ENCODE results near the gene ATP8A2. TPM values are rescaled to one million over a fixed set of nuclear protein-coding genes. Genes with fewer than 3 reads are reported as not detected.

ATP8A2 gene
- total and polyA plus RNA-seq, 2 of the 8 experiments (the other 6 are each of a cell fraction or from before 2014, with no cell fraction given) = 2.4 to 8.3 TPM

GRCh38 chr13:25616674-25617073 is 244.9 kb downstream of the ATP8A2 start:
- Histone ChIP-seq H3K9ac (replicated peaks in 1 of 4; ENCODE audit: extremely low read depth in 1 of 4, low read depth in 3 of 4, low read length in 3 of 4) (no peak overlapping the region), H4K91ac (replicated peaks; ENCODE audit: insufficient read length, low read length) (no peak overlapping the region), H2BK120ac (replicated peaks; ENCODE audit: low read depth, low read length) (no peak overlapping the region), H3K56ac (replicated peaks; ENCODE audit: insufficient read length, low read depth, low read length) (no peak overlapping the region), H2AK5ac (ENCODE audit: low read depth, low read length) (no peak overlapping the region), H3K79me1 (ENCODE audit: low read depth, low read length) (no peaks in the 10 kb centered on the region), H4K5ac (ENCODE audit: insufficient read length, low read depth, low read length) (no peak overlapping the region), H2BK5ac (ENCODE audit: low read depth, low read length) (no peak overlapping the region), H3K4me2 (ENCODE audit: insufficient read depth in 1 of 2, low read depth in 2 of 2, low read length in 2 of 2) (no peak overlapping the region), H3K4me3 (ENCODE audit: extremely low read depth in 1 of 4, insufficient read depth in 2 of 4, low read depth in 3 of 4, low read length in 4 of 4) (no peak overlapping the region), H3K23me2 (ENCODE audit: low read depth, low read length) (no peaks in the 10 kb centered on the region), H3K27me3 (replicated peaks in 1 of 4; ENCODE audit: control insufficient read depth in 3 of 4, extremely low read depth in 1 of 4, insufficient read depth in 3 of 4, low read length in 3 of 4) (no peaks in the 10 kb centered on the region), H4K8ac (ENCODE audit: extremely low read depth, insufficient read depth, low read length) (no peak overlapping the region), H2BK15ac (ENCODE audit: low read length) (no peak overlapping the region), H3K9me3 (ENCODE audit: insufficient read depth in 2 of 2, low read depth in 1 of 2, low read length in 1 of 2) (no peaks in the 10 kb centered on the region), H3K79me2 (ENCODE audit: control insufficient read depth in 1 of 2, insufficient read depth in 2 of 2, low read length in 2 of 2) (no peaks in the 10 kb centered on the region), H2BK12ac (ENCODE audit: low read depth, low read length) (no peak overlapping the region), H3K27ac (ENCODE audit: low read depth, low read length) (no peak overlapping the region), H2AFZ (ENCODE audit: low read length) (no peak overlapping the region), H3K23ac (ENCODE audit: insufficient read length) (no peak overlapping the region), H2BK20ac (ENCODE audit: low read length) (no peak overlapping the region), H4K20me1 (replicated peaks in 1 of 2; ENCODE audit: control insufficient read depth in 1 of 2, insufficient read depth in 2 of 2, low read length in 2 of 2) (no peaks in the 10 kb centered on the region), H3K36me3 (ENCODE audit: control insufficient read depth in 2 of 4, insufficient read depth in 4 of 4, low read length in 3 of 4) (no peaks in the 10 kb centered on the region), H3K4me1 (replicated peaks in 1 of 4; ENCODE audit: control insufficient read depth in 3 of 4, insufficient read depth in 4 of 4, low read length in 3 of 4) (no peaks in the 10 kb centered on the region), H3K4ac (replicated peaks; ENCODE audit: insufficient read length, low read depth, low read length) (no peak overlapping the region), H3K18ac (ENCODE audit: extremely low read depth, low read length) (no peak overlapping the region), H3K14ac (ENCODE audit: insufficient read length) (no peak overlapping the region)
- ChIA-PET CTCF (ENCODE audit: partially characterized antibody) (interaction anchor here (0.6 kb wide), 1 partner anchor 1126 kb away, joined by 3 read pairs; no protein-coding TSS in a partner anchor), POLR2A (ENCODE audit: partially characterized antibody) (no interaction called here)
- FAIRE-seq = no peak
- no peak for DNase-seq (ENCODE audit: low read depth in 1 of 2, low spot score in 2 of 2)
- no peak for TF ChIP-seq KDM5A (IDR thresholded peaks at IDR 0.05; ENCODE audit: low read length)
- no peak for TF ChIP-seq KDM4A (IDR thresholded peaks at IDR 0.05; ENCODE audit: low read depth, low read length, severe bottlenecking)
- TF ChIP-seq BRCA1 (IDR thresholded peaks at IDR 0.05; ENCODE audit: low read depth, low read length) = no peak
- no peak for TF ChIP-seq POLR2A (IDR thresholded peaks at IDR 0.05; ENCODE audit: control extremely low read depth in 1 of 2, low read depth in 2 of 2, low read length in 2 of 2)
- TF ChIP-seq SP1 (IDR thresholded peaks at IDR 0.05; ENCODE audit: low read depth, low read length) = no peak
- no peak for TF ChIP-seq RBBP5 (IDR thresholded peaks at IDR 0.05; ENCODE audit: borderline replicate concordance, low read depth, low read length)
- no peak for TF ChIP-seq CBX8 (IDR thresholded peaks at IDR 0.05; ENCODE audit: borderline replicate concordance, low read depth, low read length)
- no peak for TF ChIP-seq GABPA (IDR thresholded peaks at IDR 0.05; ENCODE audit: borderline replicate concordance, insufficient read depth, low read length)
- TF ChIP-seq MAFK (IDR thresholded peaks at IDR 0.05; ENCODE audit: low read depth, low read length) = no peak
- 86% methylated on average over 1 of the region's 1 CpG; no CpG with 5 or more reads in 1 of the 2 experiments for WGBS, 2 experiments (ENCODE audit: extremely low coverage in 1 of 2, insufficient coverage in 1 of 2, insufficient read length in 1 of 2, insufficient replicate concordance in 2 of 2, low coverage in 1 of 2, low lambda C conversion rate in 2 of 2, missing lambda C conversion rate in 1 of 2)

Data from H1 (cell line).